Tibial artery (tissue), 4 donors: ENCODE results near the gene HDAC4.

Experiments used
- DNase-seq, 2 donors: peaks; one replicate each; pipeline ENCODE4 v3.0.0-alpha.2; 2019
- H3K27ac ChIP-seq, 2 donors: fragments of 200-600 bp; sonication (generic) in 1 of 2; 1 replicate in 1 of 2; 2 replicates in 1 of 2; pipeline ENCODE4 v1.5.1; 2018 to 2019; ENCODE audit warnings: mild to moderate bottlenecking in 1 of 2
- H3K27me3 ChIP-seq, 2 donors: fragments of 200-600 bp; sonication (generic) in 1 of 2; one replicate each; pipeline versions ENCODE4 v1.5.1 to v1.6.0; 2016 to 2019
- H3K36me3 ChIP-seq, 3 donors: fragments of 200-600 bp; sonication (generic) in 2 of 3; one replicate each; pipeline ENCODE4 v1.5.1; 2016 to 2019; ENCODE audit warnings: mild to moderate bottlenecking in 2 of 3
- H3K4me1 ChIP-seq, 4 donors: fragments of 200-600 bp; sonication (generic) in 2 of 4; 1 replicate in 3 of 4; 2 replicates in 1 of 4; pipeline ENCODE4 v1.5.1; 2016 to 2019
- H3K4me3 ChIP-seq, 2 donors: fragments of 200-600 bp; sonication (generic) in 1 of 2; 1 replicate in 1 of 2; 2 replicates in 1 of 2; pipeline ENCODE4 v1.5.1; 2018 to 2019; ENCODE audit warnings: mild to moderate bottlenecking in 2 of 2
- H3K9me3 ChIP-seq, 3 donors: fragments of 200-600 bp; sonication (generic) in 1 of 3; one replicate each; pipeline ENCODE4 v1.5.1; 2016 to 2019
- CTCF ChIP-seq, 2 experiments: fragments of 200-600 bp in 1 of 2; fragments of 450-650 bp in 1 of 2; IDR thresholded peaks; one replicate each; pipeline ENCODE4 v1.5.1; 2017 to 2019; ENCODE audit warnings: antibody characterized with exemption in 2 of 2, mild to moderate bottlenecking in 1 of 2, moderate library complexity in 1 of 2
- intact Hi-C: fragments of 100-400 bp; cut with DNase I; formaldehyde crosslinking; loops from one replicate; pipeline ENCODE4 v1.15.0; 2023; ENCODE audit warnings: low total_unique reads

The HDAC4 gene

GRCh38 chr2:239326831-239327535 is 73.8 kb downstream of the HDAC4 start:
- no peak for DNase-seq
- no peak for TF ChIP-seq CTCF (IDR thresholded peaks at IDR 0.05)
- intact Hi-C loops = no loop called here
- Histone ChIP-seq H3K36me3 (no peaks in the 10 kb centered on the region), H3K9me3 (no peaks in the 10 kb centered on the region), H3K4me3 (no peak overlapping the region), H3K27me3 (no peaks in the 10 kb centered on the region), H3K4me1 (peaks cover 0 to 45% (median 32%) of the 10 kb centered on the region in 4 donors), H3K27ac (peak overlapping the region in 1 of 2 donors; percentile 75)

- no peak for TF ChIP-seq CTCF (IDR thresholded peaks at IDR 0.05)
- no peak for DNase-seq
- intact Hi-C loops = no loop called here
- Histone ChIP-seq H3K4me3 (no peak overlapping the region), H3K9me3 (no peaks in the 10 kb centered on the region), H3K27ac (no peak overlapping the region), H3K4me1 (peaks cover 0 to 35% (median 22%) of the 10 kb centered on the region in 4 donors), H3K36me3 (no peaks in the 10 kb centered on the region), H3K27me3 (no peaks in the 10 kb centered on the region)
Measured at GRCh38 chr2:239324456-239324855, 76.4 kb downstream of the HDAC4 start.

GRCh38 chr2:239323447-239323846 is 77.4 kb downstream of the HDAC4 start:
- Histone ChIP-seq H3K9me3 (no peaks in the 10 kb centered on the region), H3K4me3 (no peak overlapping the region), H3K27me3 (no peaks in the 10 kb centered on the region), H3K27ac (no peak overlapping the region), H3K4me1 (peaks cover 0 to 25% (median 14%) of the 10 kb centered on the region in 4 donors), H3K36me3 (no peaks in the 10 kb centered on the region)
- DNase-seq = peak in 1 of 2 donors; percentile 62
- no peak for TF ChIP-seq CTCF (IDR thresholded peaks at IDR 0.05)
- intact Hi-C loops = no loop called here

- DNase-seq = peak in 1 of 2 donors; percentile 64
- H3K36me3 ChIP-seq = no peaks in the 10 kb centered on the region
- H3K4me3 ChIP-seq = no peak overlapping the region
- intact Hi-C loops = no loop called here
- no peaks in the 10 kb centered on the region for H3K27me3 ChIP-seq
- H3K4me1 ChIP-seq = peaks cover 0 to 17% (median 9%) of the 10 kb centered on the region in 4 donors
- TF ChIP-seq CTCF (IDR thresholded peaks at IDR 0.05) = no peak
- H3K9me3 ChIP-seq = no peaks in the 10 kb centered on the region
- no peak overlapping the region for H3K27ac ChIP-seq
Measured at GRCh38 chr2:239322416-239323086, 78.3 kb downstream of the HDAC4 start.

GRCh38 chr2:239321596-239322415 is 79.0 kb downstream of the HDAC4 start:
- no peaks in the 10 kb centered on the region for H3K27me3 ChIP-seq
- no peak for TF ChIP-seq CTCF (IDR thresholded peaks at IDR 0.05)
- no peaks in the 10 kb centered on the region for H3K9me3 ChIP-seq
- H3K36me3 ChIP-seq = no peaks in the 10 kb centered on the region
- peaks cover 0 to 23% (median 10%) of the 10 kb centered on the region in 4 donors for H3K4me1 ChIP-seq
- intact Hi-C loops = no loop called here
- no peak overlapping the region for H3K4me3 ChIP-seq
- H3K27ac ChIP-seq = no peak overlapping the region
- DNase-seq = no peak
